HG03432 (cell line): ENCODE results near the gene MRPS15.
"Not testable (repeated sequence)": the region's sequence is repeated elsewhere in the genome, so short reads cannot be mapped to it uniquely, and the experiment has no call there.

ENCODE experiments used
- ATAC-seq: cut with Tn5 transposase; IDR thresholded peaks from one replicate; pipeline ENCODE4 v1.9.1; 2021; ENCODE audit warnings: mild to moderate bottlenecking, moderate library complexity; ENCODE audit not compliant: unreplicated experiment

Gene MRPS15

GRCh38 chr1:36463803-36464604 is at the start of gene MRPS15:
Gene MRPS15, minus strand, starts transcription at chr1:36464384. Its CDS starts 109 bp downstream, at chr1:36464275.
- peak; percentile 90 for ATAC-seq

GRCh38 chr1:36512842-36513241 is 48.7 kb upstream of the MRPS15 start:
- no peak for ATAC-seq

GRCh38 chr1:36511804-36512798 is 47.9 kb upstream of the MRPS15 start:
- no peak for ATAC-seq

GRCh38 chr1:36511220-36511619 is 47.0 kb upstream of the MRPS15 start:
- not testable (repeated sequence) for ATAC-seq

GRCh38 chr1:36510418-36510817 is 46.2 kb upstream of the MRPS15 start:
- no peak for ATAC-seq

GRCh38 chr1:36508257-36508656 is 44.1 kb upstream of the MRPS15 start:
- no peak for ATAC-seq

GRCh38 chr1:36506276-36506920 is 42.2 kb upstream of the MRPS15 start:
- ATAC-seq = no peak

GRCh38 chr1:36503733-36504132 is 39.5 kb upstream of the MRPS15 start:
- no peak for ATAC-seq

GRCh38 chr1:36503159-36503558 is 39.0 kb upstream of the MRPS15 start:
- ATAC-seq = no peak

- ATAC-seq = no peak
These were observed 38.4 kb upstream of the MRPS15 start for GRCh38 chr1:36502616-36503015.

- not testable (repeated sequence) for ATAC-seq
These were observed 37.7 kb upstream of the MRPS15 start for GRCh38 chr1:36501911-36502310.

GRCh38 chr1:36497207-36497606 is 33.0 kb upstream of the MRPS15 start:
- no peak for ATAC-seq

GRCh38 chr1:36494971-36495370 is 30.8 kb upstream of the MRPS15 start:
- ATAC-seq = no peak

GRCh38 chr1:36493524-36493923 is 29.3 kb upstream of the MRPS15 start:
- no peak for ATAC-seq

- ATAC-seq = no peak
These were observed 28.3 kb upstream of the MRPS15 start for GRCh38 chr1:36492491-36492890.

- not testable (repeated sequence) for ATAC-seq
These were observed 25.3 kb upstream of the MRPS15 start for GRCh38 chr1:36489258-36490051.

- ATAC-seq = no peak
These were observed 23.7 kb upstream of the MRPS15 start for GRCh38 chr1:36487906-36488305.

GRCh38 chr1:36487336-36487725 is 23.1 kb upstream of the MRPS15 start:
- ATAC-seq = not testable (repeated sequence)

GRCh38 chr1:36486439-36487335 is 22.5 kb upstream of the MRPS15 start:
- no peak for ATAC-seq
